Measurements from ENCODE around the gene ULK4. TPM values are rescaled to one million over a fixed set of nuclear protein-coding genes. Genes with fewer than 3 reads are reported as not detected.
"Not testable (repeated sequence)": the region's sequence is repeated elsewhere in the genome, so short reads cannot be mapped to it uniquely, and the experiment has no call there.

Gene ULK4
- total and polyA plus RNA-seq, 2 of the 8 experiments (the other 6 are each of a cell fraction or from before 2014, with no cell fraction given) = 3.0 to 10.8 TPM

GRCh38 chr3:41762867-41763266, 199.0 kb downstream of the ULK4 start:
- 89% methylated on average over 7 of the region's 7 CpGs; no CpG with 5 or more reads in 1 of the 2 experiments for WGBS, 2 experiments (ENCODE audit: extremely low coverage in 1 of 2, insufficient coverage in 1 of 2, insufficient read length in 1 of 2, insufficient replicate concordance in 2 of 2, low coverage in 1 of 2, low lambda C conversion rate in 2 of 2, missing lambda C conversion rate in 1 of 2)
- H3K9me3 ChIP-seq (ENCODE audit: insufficient read depth in 2 of 2, low read depth in 1 of 2, low read length in 1 of 2); H3K4ac ChIP-seq (replicated peaks; ENCODE audit: insufficient read length, low read depth, low read length); H3K14ac ChIP-seq (ENCODE audit: insufficient read length); H3K9ac ChIP-seq (replicated peaks in 1 of 4; ENCODE audit: extremely low read depth in 1 of 4, low read depth in 3 of 4, low read length in 3 of 4); FAIRE-seq; H3K27me3 ChIP-seq (replicated peaks in 1 of 4; ENCODE audit: control insufficient read depth in 3 of 4, extremely low read depth in 1 of 4, insufficient read depth in 3 of 4, low read length in 3 of 4); H4K20me1 ChIP-seq (replicated peaks in 1 of 2; ENCODE audit: control insufficient read depth in 1 of 2, insufficient read depth in 2 of 2, low read length in 2 of 2); H2BK12ac ChIP-seq (ENCODE audit: low read depth, low read length); H2BK20ac ChIP-seq (ENCODE audit: low read length); H2AFZ ChIP-seq (ENCODE audit: low read length); H3K23ac ChIP-seq (ENCODE audit: insufficient read length); H3K4me1 ChIP-seq (replicated peaks in 1 of 4; ENCODE audit: control insufficient read depth in 3 of 4, insufficient read depth in 4 of 4, low read length in 3 of 4); H3K79me2 ChIP-seq (ENCODE audit: control insufficient read depth in 1 of 2, insufficient read depth in 2 of 2, low read length in 2 of 2); H2BK120ac ChIP-seq (replicated peaks; ENCODE audit: low read depth, low read length); H2BK15ac ChIP-seq (ENCODE audit: low read length); H3K4me3 ChIP-seq (ENCODE audit: extremely low read depth in 1 of 4, insufficient read depth in 2 of 4, low read depth in 3 of 4, low read length in 4 of 4); H3K18ac ChIP-seq (ENCODE audit: extremely low read depth, low read length); H4K5ac ChIP-seq (ENCODE audit: insufficient read length, low read depth, low read length); H2BK5ac ChIP-seq (ENCODE audit: low read depth, low read length); H2AK5ac ChIP-seq (ENCODE audit: low read depth, low read length); H4K91ac ChIP-seq (replicated peaks; ENCODE audit: insufficient read length, low read length); DNase-seq (ENCODE audit: low read depth in 1 of 2, low spot score in 2 of 2); H3K27ac ChIP-seq (ENCODE audit: low read depth, low read length); H3K36me3 ChIP-seq (ENCODE audit: control insufficient read depth in 2 of 4, insufficient read depth in 4 of 4, low read length in 3 of 4); H3K4me2 ChIP-seq (ENCODE audit: insufficient read depth in 1 of 2, low read depth in 2 of 2, low read length in 2 of 2); H3K56ac ChIP-seq (replicated peaks; ENCODE audit: insufficient read length, low read depth, low read length); H4K8ac ChIP-seq (ENCODE audit: extremely low read depth, insufficient read depth, low read length); H3K23me2 ChIP-seq (ENCODE audit: low read depth, low read length); H3K79me1 ChIP-seq (ENCODE audit: low read depth, low read length); POLR2A ChIA-PET (ENCODE audit: partially characterized antibody): not testable (repeated sequence)
- CTCF ChIA-PET (ENCODE audit: partially characterized antibody) = interaction anchor here (0.6 kb wide), 1 partner anchor 9 kb away, joined by 3 read pairs; no protein-coding TSS in a partner anchor

All from H1 (cell line).